ENCODE measurements around the gene CUTA. TPM values are rescaled to one million over a fixed set of nuclear protein-coding genes. Genes with fewer than 3 reads are reported as not detected.

The CUTA gene
- total and polyA plus RNA-seq, 2 of the 13 experiments (the other 11 are each of a cell fraction or from before 2014, with no cell fraction given) = 170 to 180 TPM

DNA sequence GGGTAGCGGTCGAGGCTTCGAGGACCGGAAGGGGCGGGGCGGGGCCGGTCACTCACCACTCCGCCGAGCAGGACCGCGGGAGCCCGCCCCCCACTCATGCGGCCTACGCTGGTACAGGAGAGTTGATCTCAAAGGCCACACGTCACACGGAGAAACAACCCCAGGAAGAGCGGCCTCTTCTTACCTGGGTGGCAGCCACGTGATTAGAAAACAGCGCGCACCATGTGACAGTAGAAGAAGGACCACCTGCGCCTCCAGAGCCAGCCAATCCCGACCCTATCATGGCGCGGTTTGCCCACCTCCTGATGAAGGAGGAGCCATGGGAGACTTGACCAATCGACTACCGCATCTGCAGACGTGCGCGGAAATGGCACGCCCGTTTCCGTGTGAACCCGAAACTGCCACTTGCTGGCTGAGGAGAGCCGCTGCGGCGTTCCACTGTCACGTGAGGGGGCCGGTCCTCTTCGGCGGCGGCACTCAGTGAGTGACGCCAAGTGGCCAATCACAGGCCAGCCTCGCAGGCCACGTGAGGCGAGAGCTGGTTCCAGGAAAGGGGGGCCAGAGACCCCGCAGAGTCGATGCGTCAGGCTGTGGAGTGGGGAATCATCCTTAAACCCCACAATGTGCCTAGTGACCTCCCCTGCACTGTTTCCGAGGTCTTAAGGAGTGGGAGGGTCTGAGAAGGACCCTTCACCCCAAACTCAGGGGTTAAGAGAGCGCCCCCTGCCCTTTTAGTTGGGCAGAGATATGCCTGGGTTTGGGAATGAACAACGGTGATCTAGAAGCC, at the start of gene CUTA (continued):
- TF ChIP-seq TBX2 (CRISPR knock-in tag; IDR thresholded peaks at IDR 0.05; ENCODE audit: borderline replicate concordance) = peak; percentile 98
- TF ChIP-seq NFATC3 (CRISPR knock-in tag; IDR thresholded peaks at IDR 0.05) = peak; percentile 74
- TF ChIP-seq MAZ (IDR thresholded peaks at IDR 0.05; ENCODE audit: borderline replicate concordance, low read depth, low read length) = peak; percentile 77; the same call in 1 of the 2 replicates
- TF ChIP-seq MAZ (CRISPR knock-in tag; IDR thresholded peaks at IDR 0.05; ENCODE audit: low read depth) = peak; percentile 82
- TF ChIP-seq ZNF687 (CRISPR knock-in tag; IDR thresholded peaks at IDR 0.05) = peak; percentile 100
- TF ChIP-seq ZSCAN9 (CRISPR knock-in tag; IDR thresholded peaks at IDR 0.05; ENCODE audit: borderline replicate concordance) = peak; percentile 61
- TF ChIP-seq ZNF230 (CRISPR knock-in tag; IDR thresholded peaks at IDR 0.05) = peak; percentile 73
- TF ChIP-seq, protein P1, sequence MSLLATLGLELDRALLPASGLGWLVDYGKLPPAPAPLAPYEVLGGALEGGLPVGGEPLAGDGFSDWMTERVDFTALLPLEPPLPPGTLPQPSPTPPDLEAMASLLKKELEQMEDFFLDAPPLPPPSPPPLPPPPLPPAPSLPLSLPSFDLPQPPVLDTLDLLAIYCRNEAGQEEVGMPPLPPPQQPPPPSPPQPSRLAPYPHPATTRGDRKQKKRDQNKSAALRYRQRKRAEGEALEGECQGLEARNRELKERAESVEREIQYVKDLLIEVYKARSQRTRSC (CRISPR knock-in tag; IDR thresholded peaks at IDR 0.05; ENCODE audit: low read depth) = peak; percentile 72; the same call in 1 of the 2 replicates
- peak; percentile 99 for TF ChIP-seq SAP130 (CRISPR knock-in tag; IDR thresholded peaks at IDR 0.05; ENCODE audit: low read depth)
- TF ChIP-seq RFX5 (IDR thresholded peaks at IDR 0.05; ENCODE audit: low read depth, low read length) = peak; percentile 89
- peak; percentile 97 for TF ChIP-seq ZFP37 (CRISPR knock-in tag; IDR thresholded peaks at IDR 0.05; ENCODE audit: borderline replicate concordance)
- peak; percentile 27; the same call in 1 of the 2 replicates for TF ChIP-seq FOXA3 (CRISPR knock-in tag; IDR thresholded peaks at IDR 0.05)
- peak; percentile 98 for TF ChIP-seq ZNF558 (CRISPR knock-in tag; IDR thresholded peaks at IDR 0.05; ENCODE audit: borderline replicate concordance)
- peak; percentile 67 for TF ChIP-seq SMAD3 (CRISPR knock-in tag; IDR thresholded peaks at IDR 0.05)
- TF ChIP-seq HOXA5 (CRISPR knock-in tag; IDR thresholded peaks at IDR 0.05) = peak; percentile 90
- TF ChIP-seq FOSL2 (CRISPR knock-in tag; IDR thresholded peaks at IDR 0.05) = peak; percentile 69
- TF ChIP-seq ZMYM4 (CRISPR knock-in tag; IDR thresholded peaks at IDR 0.05) = peak; percentile 84
- TF ChIP-seq, protein P2, sequence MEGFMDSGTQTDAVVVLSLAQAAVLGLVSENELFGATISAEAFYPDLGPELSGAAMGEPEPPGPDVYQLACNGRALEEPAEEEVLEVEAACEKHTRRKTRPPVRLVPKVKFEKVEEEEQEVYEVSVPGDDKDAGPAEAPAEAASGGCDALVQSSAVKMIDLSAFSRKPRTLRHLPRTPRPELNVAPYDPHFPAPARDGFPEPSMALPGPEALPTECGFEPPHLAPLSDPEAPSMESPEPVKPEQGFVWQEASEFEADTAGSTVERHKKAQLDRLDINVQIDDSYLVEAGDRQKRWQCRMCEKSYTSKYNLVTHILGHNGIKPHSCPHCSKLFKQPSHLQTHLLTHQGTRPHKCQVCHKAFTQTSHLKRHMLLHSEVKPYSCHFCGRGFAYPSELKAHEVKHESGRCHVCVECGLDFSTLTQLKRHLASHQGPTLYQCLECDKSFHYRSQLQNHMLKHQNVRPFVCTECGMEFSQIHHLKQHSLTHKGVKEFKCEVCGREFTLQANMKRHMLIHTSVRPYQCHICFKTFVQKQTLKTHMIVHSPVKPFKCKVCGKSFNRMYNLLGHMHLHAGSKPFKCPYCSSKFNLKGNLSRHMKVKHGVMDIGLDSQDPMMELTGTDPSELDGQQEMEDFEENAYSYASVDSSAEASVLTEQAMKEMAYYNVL (CRISPR knock-in tag; IDR thresholded peaks at IDR 0.05; ENCODE audit: borderline replicate concordance) = 0 out of 2 replicates have a peak, but pooled peaks have one; percentile 18
- TF ChIP-seq, protein P3, sequence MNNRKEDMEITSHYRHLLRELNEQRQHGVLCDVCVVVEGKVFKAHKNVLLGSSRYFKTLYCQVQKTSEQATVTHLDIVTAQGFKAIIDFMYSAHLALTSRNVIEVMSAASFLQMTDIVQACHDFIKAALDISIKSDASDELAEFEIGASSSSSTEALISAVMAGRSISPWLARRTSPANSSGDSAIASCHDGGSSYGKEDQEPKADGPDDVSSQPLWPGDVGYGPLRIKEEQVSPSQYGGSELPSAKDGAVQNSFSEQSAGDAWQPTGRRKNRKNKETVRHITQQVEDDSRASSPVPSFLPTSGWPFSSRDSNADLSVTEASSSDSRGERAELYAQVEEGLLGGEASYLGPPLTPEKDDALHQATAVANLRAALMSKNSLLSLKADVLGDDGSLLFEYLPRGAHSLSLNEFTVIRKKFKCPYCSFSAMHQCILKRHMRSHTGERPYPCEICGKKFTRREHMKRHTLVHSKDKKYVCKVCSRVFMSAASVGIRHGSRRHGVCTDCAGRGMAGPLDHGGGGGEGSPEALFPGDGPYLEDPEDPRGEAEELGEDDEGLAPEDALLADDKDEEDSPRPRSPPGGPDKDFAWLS (CRISPR knock-in tag; IDR thresholded peaks at IDR 0.05; ENCODE audit: borderline replicate concordance) = peak; percentile 52; the same call in 1 of the 2 replicates
- peak; percentile 90 for TF ChIP-seq FOXC1 (CRISPR knock-in tag; IDR thresholded peaks at IDR 0.05; ENCODE audit: borderline replicate concordance)

Measured in HepG2 (cell line).